HepG2 (cell line): ENCODE results near the gene CCL1. TPM values are rescaled to one million over a fixed set of nuclear protein-coding genes. Genes with fewer than 3 reads are reported as not detected.

Source experiments
- ATAC-seq: fragments of 200-7000 bp; cut with Tn5 transposase; 3 replicates; pipeline ENCODE4 v1.9.1; 2020; ENCODE audit warnings: mild to moderate bottlenecking, moderate library complexity
- BruUV-seq: library from RNA; stranded (reverse); fragments of 400-500 nt; replicated peaks from 2 replicates; lab custom pipeline; 2021; lab: Mats Ljungman, UMichigan
- CTCF ChIA-PET: fragments of 300-600 bp; formaldehyde crosslinking; extraction: SDS; loops from one replicate; lab custom pipeline; 2021; ENCODE audit warnings: low total read pairs, inconsistent platforms, low intra/inter-chr PET ratio; lab: Yijun Ruan, JAX
- POLR2A ChIA-PET: fragments of 350-600 bp; sonication (Branson Sonifier 250); formaldehyde crosslinking; loops from one replicate; lab custom pipeline; 2020; ENCODE audit warnings: antibody characterized with exemption, inconsistent platforms; lab: Yijun Ruan, JAX
- DNase-seq: peaks from one replicate; pipeline ENCODE4 v3.0.0-alpha.2; 2015; ENCODE audit warnings: low spot score
- FAIRE-seq: peaks from 3 replicates; lab custom pipeline; 2011; peaks lifted over from hg19 to GRCh38; lab: Jason Lieb, UNC
- H2AFZ ChIP-seq: one replicate; pipeline ENCODE4 v1.6.1; 2011; ENCODE audit warnings: low read length, inconsistent platforms
- H3K27ac ChIP-seq: fragments of 300-600 bp; 3 replicates; pipeline ENCODE4 v1.8.0; 2011; ENCODE audit warnings: mixed run types, mild to moderate bottlenecking, mixed read lengths, low read length, inconsistent platforms; ENCODE audit not compliant: insufficient read depth; ENCODE audit errors: extremely low read length
- H3K27me3 ChIP-seq, 2 experiments: fragments of 200-600 bp in 1 of 2; 2 replicates in 1 of 2; 3 replicates in 1 of 2; pipeline versions ENCODE4 v1.6.0 to v1.8.0; 2011; ENCODE audit warnings: low read length in 2 of 2, mild to moderate bottlenecking in 2 of 2, moderate library complexity in 2 of 2, inconsistent platforms in 1 of 2; ENCODE audit not compliant: insufficient read depth in 2 of 2, control insufficient read depth in 1 of 2
- H3K36me3 ChIP-seq, 2 experiments: fragments of 200-600 bp in 1 of 2; replicated peaks in 1 of 2; 2 replicates in 1 of 2; 3 replicates in 1 of 2; pipeline versions ENCODE4 v1.5.1 to v1.8.0; 2011; ENCODE audit warnings: low read length in 2 of 2, inconsistent platforms in 1 of 2; ENCODE audit not compliant: insufficient read depth in 2 of 2, control insufficient read depth in 1 of 2
- H3K4me1 ChIP-seq: 2 replicates; pipeline ENCODE4 v1.5.1; 2012; ENCODE audit warnings: low read length, inconsistent platforms; ENCODE audit not compliant: insufficient read depth
- H3K4me2 ChIP-seq: 2 replicates; pipeline ENCODE4 v1.6.0; 2011; ENCODE audit warnings: low read depth, low read length, inconsistent platforms
- H3K4me3 ChIP-seq, 3 experiments: fragments of 200-600 bp in 1 of 3; sonication (generic), shearing (Covaris generic) in 1 of 3; replicated peaks in 1 of 3; 2 replicates each; pipeline ENCODE4 v1.5.1; 2011 to 2016; ENCODE audit warnings: low read length in 3 of 3, inconsistent platforms in 2 of 3, low read depth in 2 of 3, mild to moderate bottlenecking in 2 of 3, control low read depth in 1 of 3, mixed read lengths in 1 of 3; ENCODE audit not compliant: insufficient read depth in 1 of 3
- H3K79me2 ChIP-seq: one replicate; pipeline ENCODE4 v1.6.1; 2011; ENCODE audit warnings: low read length, inconsistent platforms; ENCODE audit not compliant: insufficient read depth
- H3K9ac ChIP-seq: 2 replicates; pipeline ENCODE4 v1.6.0; 2011; ENCODE audit warnings: mild to moderate bottlenecking, low read depth, low read length, inconsistent platforms; ENCODE audit not compliant: insufficient read depth
- H3K9me3 ChIP-seq: 2 replicates; pipeline ENCODE4 v1.5.1; 2012; ENCODE audit warnings: mild to moderate bottlenecking, low read length
- H4K20me1 ChIP-seq: 2 replicates; pipeline ENCODE4 v1.6.0; 2011; ENCODE audit warnings: inconsistent platforms, mild to moderate bottlenecking, low read length, moderate library complexity; ENCODE audit not compliant: insufficient read depth
- ATRX ChIP-seq: sonication (generic); formaldehyde crosslinking; IDR thresholded peaks from 2 replicates; pipeline ENCODE4 v1.4.0; 2020; ENCODE audit warnings: missing genetic modification reagents, borderline replicate concordance
- ELK4 ChIP-seq: sonication (generic); formaldehyde crosslinking; IDR thresholded peaks from 2 replicates; pipeline ENCODE4 v1.9.0; 2021; ENCODE audit warnings: missing genetic modification reagents, borderline replicate concordance
- HNF1B ChIP-seq: sonication (generic); formaldehyde crosslinking; IDR thresholded peaks from 2 replicates; pipeline ENCODE4 v1.5.1; 2020; ENCODE audit warnings: mild to moderate bottlenecking, moderate library complexity, missing genetic modification reagents
- HNRNPK ChIP-seq: fragments of 200-400 bp; formaldehyde crosslinking; IDR thresholded peaks from 2 replicates; pipeline ENCODE4 v1.6.1; 2018; ENCODE audit warnings: low read length, low read depth, moderate library complexity, mild to moderate bottlenecking; ENCODE audit not compliant: poor library complexity, severe bottlenecking
- PRDM4 ChIP-seq: sonication (generic); formaldehyde crosslinking; IDR thresholded peaks from 2 replicates; pipeline ENCODE4 v1.9.0; 2021; ENCODE audit warnings: missing genetic modification reagents, borderline replicate concordance
- SP140L ChIP-seq: sonication (generic); formaldehyde crosslinking; IDR thresholded peaks from 2 replicates; pipeline ENCODE4 v1.4.0; 2020; ENCODE audit warnings: missing genetic modification reagents, borderline replicate concordance
- ZBTB43 ChIP-seq: sonication (generic); formaldehyde crosslinking; conservative IDR thresholded peaks from 2 replicates; pipeline ENCODE4 v1.4.0; 2020; ENCODE audit warnings: missing genetic modification reagents
- ZBTB49 ChIP-seq: sonication (generic); formaldehyde crosslinking; IDR thresholded peaks from 2 replicates; pipeline ENCODE4 v1.4.0; 2020; ENCODE audit warnings: missing genetic modification reagents, borderline replicate concordance
- ZHX1 ChIP-seq: sonication (generic); formaldehyde crosslinking; IDR thresholded peaks from 2 replicates; pipeline ENCODE4 v1.8.1; 2022; ENCODE audit warnings: low read depth, mild to moderate bottlenecking, missing genetic modification reagents
- ZNF121 ChIP-seq: sonication (generic); formaldehyde crosslinking; IDR thresholded peaks from 2 replicates; pipeline ENCODE4 v1.5.0; 2020; ENCODE audit warnings: mild to moderate bottlenecking, missing genetic modification reagents
- WGBS: methylation state at CpG from one replicate; pipeline ENCODE4 v1.1.6; 2017; ENCODE audit warnings: low lambda C conversion rate; 5-methylcytosine and 5-hydroxymethylcytosine counted together
- in situ Hi-C: cut with HindIII; loops from 2 replicates; pipeline ENCODE4 v1.10.0; 2017; ENCODE audit warnings: low pct_unique_long_range_greater_than_20kb; ENCODE audit not compliant: extremely low pct_ligation_motif_present
- intact Hi-C: fragments of 100-400 bp; cut with micrococcal nuclease; formaldehyde crosslinking; loops from one replicate; pipeline ENCODE4 v1.10.0; 2022; ENCODE audit not compliant: unreplicated experiment
- polyA plus RNA-seq, 8 experiments: library from polyadenylated mRNA; depleted of rRNA in 3 of 8; stranded (reverse) in 7 of 8; unstranded in 1 of 8; fragments of >200 nt; fragmentation: Illumina TruSeq in 4 of 8; extraction: Trizol in 4 of 8; gene quantifications; 2 replicates each; pipeline versions ENCODE4 v1.2.1 to v1.2.3, GENCODE V29; 2011 to 2016; ENCODE audit warnings: low read depth in 4 of 8, missing spikeins in 1 of 8, mixed read lengths in 1 of 8; ENCODE audit not compliant: insufficient read depth in 1 of 8
- total RNA-seq, 5 experiments: library from RNA; depleted of rRNA; stranded (reverse); fragments of >200 nt; fragmentation: Illumina TruSeq; extraction: Trizol; gene quantifications; 2 replicates each; pipeline ENCODE4 v1.2.3, GENCODE V29; 2016; ENCODE audit warnings: low read depth in 1 of 5

CCL1 gene
- total and polyA plus RNA-seq, 2 of the 13 experiments (the other 11 are each of a cell fraction or from before 2014, with no cell fraction given), result not detected

GRCh38 chr17:34361478-34362061 is 1.5 kb downstream of the CCL1 start:
- intact Hi-C loops, result loop anchor here (1.0 kb wide), 1 partner anchor 190 kb away; no protein-coding TSS in a partner anchor
- FAIRE-seq (peak; percentile 87), ATAC-seq (peak; percentile 97), DNase-seq (peak; percentile 78)
- H3K4me1 ChIP-seq, result no peaks in the 10 kb centered on the region
- 10% methylated on average over 6 of the region's 8 CpGs for WGBS
- H2AFZ ChIP-seq, result no peak overlapping the region
- no TSS peak for BruUV-seq
- in situ Hi-C loops, result loop anchor here (5.0 kb wide), 1 partner anchor 159 kb away; no protein-coding TSS in a partner anchor
- no peaks in the 10 kb centered on the region for H4K20me1 ChIP-seq
- H3K9ac ChIP-seq, result no peak overlapping the region
- no peak overlapping the region for H3K4me3 ChIP-seq
- no peak overlapping the region for H3K4me2 ChIP-seq
- no peaks in the 10 kb centered on the region for H3K9me3 ChIP-seq
- no peaks in the 10 kb centered on the region for H3K27me3 ChIP-seq
- H3K36me3 ChIP-seq, result no peaks in the 10 kb centered on the region
- ChIA-PET POLR2A (no interaction called here), CTCF (interaction anchor here (0.6 to 6.2 kb wide), 3 partner anchors 43 to 190 kb away, joined by 3 to 246 read pairs (median 9); no protein-coding TSS in a partner anchor)
- no peaks in the 10 kb centered on the region for H3K79me2 ChIP-seq
- H3K27ac ChIP-seq, result no peak overlapping the region
- TF ChIP-seq ZBTB49 (CRISPR knock-in tag) (no peak), PRDM4 (no peak), ZBTB43 (CRISPR knock-in tag) (no peak), SP140L (CRISPR knock-in tag) (no peak), HNF1B (CRISPR knock-in tag) (0 out of 2 replicates have a peak, but pooled peaks have one; percentile 35), HNRNPK (no peak), ZNF121 (no peak), ZHX1 (CRISPR knock-in tag) (no peak), ELK4 (no peak), ATRX (CRISPR knock-in tag) (no peak)
